ENCODE measurements around the gene NME3.

The NME3 gene

DNA sequence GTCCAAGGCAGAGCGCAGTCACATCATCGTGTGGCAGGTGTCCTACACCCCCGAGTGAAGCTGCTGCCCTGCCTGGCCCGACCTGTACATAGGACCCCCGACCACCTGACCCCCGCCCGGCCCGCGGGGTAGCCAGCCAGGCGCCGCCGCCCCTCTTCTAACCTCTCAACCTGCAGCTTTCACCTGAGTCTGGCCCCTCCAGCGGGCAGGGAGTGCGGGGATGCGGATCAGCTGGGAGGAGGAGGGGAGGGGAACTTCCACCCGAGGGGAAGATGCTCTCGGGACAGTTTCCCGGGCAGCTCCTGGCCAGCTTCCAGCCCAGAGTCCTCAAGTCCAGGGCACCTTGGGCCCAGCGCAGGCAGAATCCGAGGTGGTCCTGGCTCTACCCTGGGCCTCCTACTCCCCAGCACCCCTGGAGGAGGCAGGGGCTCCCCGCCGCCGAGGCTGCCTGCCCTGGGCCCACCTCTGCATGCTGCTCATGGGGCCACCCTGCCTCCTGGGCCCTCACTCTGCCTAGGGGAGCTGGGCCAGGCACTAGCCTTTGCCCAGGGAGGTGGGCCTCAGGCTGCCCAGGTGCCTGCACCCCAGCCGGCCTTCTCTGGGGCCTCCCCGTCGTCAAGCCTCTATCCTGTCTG lies 2.5 kb downstream of the NME3 start:
- no peak for DNase-seq (ENCODE audit: low read depth)

DNA sequence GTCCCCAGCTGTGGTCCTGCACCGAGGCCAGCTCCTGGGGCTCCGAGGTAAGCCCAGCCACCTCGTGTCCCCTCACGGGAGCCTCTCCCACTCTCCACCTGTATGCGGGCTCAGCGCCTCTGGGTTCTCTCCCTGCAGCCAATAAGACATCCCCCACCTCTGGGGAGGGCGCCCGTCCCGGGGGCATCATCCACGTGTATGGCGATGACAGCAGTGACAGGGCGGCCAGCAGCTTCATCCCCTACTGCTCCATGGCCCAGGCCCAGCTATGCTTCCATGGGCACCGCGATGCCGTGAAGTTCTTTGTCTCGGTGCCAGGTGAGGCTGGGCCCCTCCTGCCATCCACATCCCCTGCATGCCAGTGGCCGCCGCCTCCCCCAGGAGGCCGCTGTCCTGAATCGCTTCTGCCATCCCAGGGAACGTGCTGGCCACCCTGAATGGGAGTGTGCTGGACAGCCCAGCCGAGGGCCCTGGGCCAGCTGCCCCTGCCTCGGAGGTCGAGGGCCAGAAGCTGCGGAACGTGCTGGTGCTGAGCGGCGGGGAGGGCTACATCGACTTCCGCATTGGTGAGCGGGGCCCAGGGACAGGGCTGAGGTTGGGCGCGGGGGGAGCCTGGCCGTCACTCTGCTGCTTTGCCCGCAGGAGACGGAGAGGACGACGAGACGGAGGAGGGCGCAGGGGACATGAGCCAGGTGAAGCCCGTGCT lies 3.1 kb downstream of the NME3 start:
- DNase-seq (ENCODE audit: low read depth) = no peak

DNA sequence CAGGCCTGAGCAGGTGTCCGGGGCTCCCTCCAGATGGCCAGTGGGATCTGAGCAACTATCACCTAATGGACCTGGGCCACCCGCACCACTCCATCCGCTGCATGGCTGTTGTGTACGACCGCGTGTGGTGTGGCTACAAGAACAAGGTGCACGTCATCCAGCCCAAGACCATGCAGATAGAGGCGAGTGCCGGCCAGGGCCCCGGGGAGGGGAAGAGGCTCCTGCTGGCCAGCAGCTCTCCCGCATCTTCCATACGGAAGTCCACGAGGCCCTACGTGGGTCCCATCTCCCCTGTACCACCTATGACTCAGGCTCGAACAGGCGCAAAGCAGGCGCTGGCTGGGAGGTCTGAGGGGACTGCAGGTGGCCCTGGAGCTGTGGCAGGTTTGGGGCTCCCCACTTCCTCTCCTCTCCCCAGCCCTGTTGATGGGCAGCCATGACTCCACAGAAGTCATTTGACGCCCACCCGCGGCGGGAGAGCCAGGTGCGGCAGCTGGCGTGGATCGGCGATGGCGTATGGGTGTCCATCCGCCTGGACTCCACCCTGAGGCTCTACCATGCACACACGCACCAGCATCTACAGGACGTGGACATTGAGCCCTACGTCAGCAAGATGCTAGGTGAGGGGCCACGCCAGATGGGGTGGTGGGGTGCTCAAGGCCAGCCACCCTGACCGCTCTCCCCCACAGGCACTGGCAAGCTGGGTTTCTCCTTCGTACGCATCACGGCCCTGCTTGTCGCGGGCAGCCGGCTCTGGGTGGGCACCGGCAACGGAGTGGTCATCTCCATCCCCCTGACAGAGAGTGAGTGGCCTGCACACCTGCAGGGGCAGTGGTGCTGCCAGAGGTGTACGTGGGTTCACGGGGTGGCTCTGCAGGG lies 4.0 kb downstream of the NME3 start:
- DNase-seq (ENCODE audit: low read depth) = no peak

DNA sequence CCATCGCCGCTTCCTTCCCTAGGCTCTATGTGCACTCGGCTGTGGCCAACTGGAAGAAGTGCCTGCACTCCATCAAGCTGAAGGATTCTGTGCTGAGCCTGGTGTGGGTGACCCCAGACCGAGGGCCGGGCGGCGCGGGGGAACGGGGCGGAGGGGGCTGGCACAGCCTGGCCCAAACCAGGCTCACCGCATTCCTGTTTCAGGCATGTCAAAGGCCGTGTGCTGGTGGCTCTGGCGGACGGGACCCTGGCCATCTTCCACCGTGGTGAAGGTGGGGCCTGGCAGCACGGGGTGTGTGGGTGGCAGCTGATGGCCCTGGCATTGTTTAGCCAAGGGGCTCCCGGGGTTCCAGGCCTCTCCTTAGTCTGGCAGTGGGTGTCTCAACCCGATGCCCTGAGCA lies 4.6 kb downstream of the NME3 start:
- DNase-seq (ENCODE audit: low read depth) = no peak

DNA sequence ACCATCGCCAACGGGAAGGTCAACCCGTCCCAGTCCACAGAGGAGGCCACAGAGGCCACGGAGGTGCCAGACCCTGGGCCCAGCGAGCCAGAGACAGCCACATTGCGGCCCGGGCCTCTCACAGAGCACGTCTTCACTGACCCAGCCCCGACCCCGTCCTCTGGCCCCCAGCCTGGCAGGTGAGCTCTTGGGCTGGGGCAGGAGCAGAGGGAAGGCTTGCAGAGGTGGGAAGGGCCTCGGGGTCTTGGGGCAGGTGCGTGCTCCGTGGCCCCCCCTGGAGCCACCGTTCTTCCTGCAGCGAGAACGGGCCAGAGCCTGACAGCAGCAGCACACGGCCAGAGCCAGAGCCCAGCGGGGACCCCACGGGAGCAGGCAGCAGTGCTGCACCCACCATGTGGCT lies 5.1 kb downstream of the NME3 start:
- no peak for DNase-seq (ENCODE audit: low read depth)

DNA sequence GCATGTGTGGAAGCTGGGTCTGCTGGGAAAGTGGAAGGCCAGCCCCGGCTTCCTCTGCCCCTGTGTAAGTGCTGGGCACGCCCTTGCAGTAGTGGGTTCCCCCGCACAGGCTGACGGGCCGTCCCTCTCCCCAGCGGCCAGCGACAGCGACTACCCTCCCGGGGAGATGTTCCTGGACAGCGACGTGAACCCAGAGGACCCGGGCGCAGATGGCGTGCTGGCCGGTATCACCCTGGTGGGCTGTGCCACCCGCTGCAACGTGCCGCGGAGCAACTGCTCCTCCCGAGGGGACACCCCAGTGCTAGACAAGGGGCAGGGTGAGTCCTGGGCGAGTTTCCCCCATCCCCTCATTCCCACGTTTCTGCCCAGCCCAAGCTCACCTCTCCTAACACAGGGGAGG lies 5.5 kb downstream of the NME3 start:
- DNase-seq (ENCODE audit: low read depth) = no peak

DNA sequence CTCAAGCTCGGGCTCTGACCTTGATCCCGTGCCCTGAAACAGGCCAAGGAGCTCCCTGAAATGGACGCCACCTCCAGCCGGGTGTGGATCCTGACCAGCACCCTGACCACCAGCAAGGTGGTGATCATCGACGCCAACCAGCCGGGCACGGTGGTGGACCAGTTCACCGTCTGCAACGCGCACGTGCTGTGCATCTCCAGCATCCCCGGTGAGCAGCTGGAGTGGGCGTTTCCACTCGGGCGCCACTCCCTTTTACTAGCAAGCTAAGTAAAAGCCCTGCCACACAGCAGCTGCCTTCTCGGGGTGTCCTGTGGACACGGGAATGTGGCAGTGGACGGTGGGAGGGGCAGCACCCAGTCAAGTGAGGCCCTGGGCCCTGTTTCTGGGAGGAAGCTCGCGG lies 6.4 kb downstream of the NME3 start:
- no peak for DNase-seq (ENCODE audit: low read depth)

DNA sequence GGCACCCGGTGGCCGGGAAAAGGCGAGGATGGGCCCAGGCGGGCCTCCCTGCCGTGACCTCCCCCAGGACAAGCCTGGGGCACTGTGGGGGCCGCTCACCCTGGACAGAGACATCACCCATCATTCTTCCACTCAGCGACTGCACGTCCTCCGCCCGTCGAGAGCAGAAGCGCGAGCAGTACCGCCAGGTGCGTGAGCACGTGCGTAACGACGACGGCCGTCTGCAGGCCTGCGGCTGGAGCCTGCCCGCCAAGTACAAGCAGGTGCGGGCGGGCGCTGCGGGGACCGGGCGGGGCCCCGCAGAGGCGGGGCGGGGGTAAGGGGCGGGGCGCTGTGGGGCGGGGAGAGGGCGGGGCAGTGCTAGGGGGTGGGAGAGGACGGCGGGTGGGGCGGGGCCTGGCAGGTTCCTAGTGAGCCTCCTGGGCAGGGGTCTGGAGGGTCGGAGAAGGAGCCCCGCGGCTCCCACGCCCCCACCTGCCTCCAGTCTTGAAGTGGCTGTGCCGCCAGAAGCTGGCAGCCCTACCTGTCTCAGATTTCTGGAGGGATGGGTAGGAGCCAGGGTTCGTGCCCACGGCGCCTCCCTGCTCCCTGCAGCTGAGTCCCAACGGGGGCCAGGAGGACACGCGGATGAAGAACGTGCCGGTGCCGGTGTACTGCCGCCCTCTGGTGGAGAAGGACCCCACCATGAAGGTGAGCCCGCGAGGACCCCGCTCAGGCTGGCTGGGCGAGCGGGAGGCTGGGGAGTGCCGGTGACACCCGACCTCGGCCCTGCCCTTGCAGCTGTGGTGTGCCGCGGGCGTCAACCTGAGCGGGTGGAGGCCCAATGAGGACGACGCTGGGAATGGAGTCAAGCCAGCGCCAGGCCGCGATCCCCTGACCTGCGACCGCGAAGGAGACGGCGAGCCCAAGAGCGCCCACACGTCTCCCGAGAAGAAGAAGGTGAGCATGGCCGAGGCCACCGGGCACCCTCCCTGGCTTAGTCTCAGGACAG lies 7.5 kb downstream of the NME3 start:
- DNase-seq (ENCODE audit: low read depth) = no peak

DNA sequence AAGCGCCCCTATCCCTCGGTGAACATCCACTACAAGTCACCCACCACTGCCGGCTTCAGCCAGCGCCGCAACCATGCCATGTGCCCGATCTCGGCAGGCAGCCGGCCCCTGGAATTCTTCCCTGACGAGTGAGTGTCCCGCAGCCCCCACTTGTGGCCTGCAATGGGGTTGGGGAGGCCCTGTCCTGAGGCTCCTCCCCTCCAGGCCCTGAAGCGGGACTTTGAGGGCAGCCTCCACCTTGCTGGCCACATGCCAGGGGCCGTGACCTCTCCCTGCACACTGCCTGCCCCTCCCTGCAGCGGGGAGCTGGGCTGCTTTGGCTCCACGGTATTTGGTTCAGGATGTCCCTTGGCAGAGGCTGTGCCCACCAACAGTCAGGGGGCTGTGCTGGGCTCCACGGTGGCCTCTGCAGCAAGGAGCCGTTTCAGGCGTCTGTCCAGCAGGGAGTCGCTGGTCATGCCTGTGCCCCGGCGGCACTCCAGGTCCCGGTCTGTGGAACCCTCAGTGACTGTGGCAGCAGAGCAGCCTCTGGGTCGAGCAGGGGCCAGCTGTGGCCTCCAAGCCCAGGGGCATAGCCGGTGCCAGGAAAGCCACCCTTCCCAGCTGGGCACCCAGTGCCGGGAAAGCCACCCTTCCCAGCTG lies 8.3 kb downstream of the NME3 start:
- no peak for DNase-seq (ENCODE audit: low read depth)

DNA sequence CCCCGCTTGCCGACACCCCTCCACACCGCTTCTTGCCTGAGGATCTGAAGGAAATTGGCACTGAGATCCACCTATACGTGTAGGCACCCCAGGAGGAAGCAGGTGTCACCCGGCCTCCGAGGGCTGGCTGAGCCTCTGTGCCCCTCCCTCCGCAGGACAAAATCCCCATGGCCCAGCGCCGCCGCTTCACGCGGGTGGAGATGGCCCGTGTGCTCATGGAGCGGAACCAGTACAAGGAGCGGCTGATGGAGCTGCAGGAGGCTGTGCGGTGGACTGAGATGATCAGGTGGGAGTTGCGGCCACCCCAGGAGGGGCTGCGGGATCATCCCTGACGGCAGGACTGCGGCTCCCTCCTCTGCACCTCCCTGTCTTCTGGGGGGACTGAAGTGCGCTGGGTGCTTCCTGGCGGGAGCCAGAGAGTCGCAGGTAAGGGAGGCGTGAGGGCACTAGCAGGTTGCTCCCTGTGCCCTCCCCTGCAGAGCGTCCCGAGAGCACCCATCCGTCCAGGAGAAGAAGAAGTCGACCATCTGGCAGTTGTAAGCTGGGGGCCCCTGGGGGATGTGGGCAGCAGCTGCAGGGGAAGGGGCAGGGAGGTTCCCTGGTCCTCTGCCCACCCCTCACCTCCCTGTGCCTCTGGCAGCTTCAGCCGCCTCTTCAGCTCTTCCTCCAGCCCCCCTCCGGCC lies 9.0 kb downstream of the NME3 start:
- DNase-seq (ENCODE audit: low read depth) = no peak

DNA sequence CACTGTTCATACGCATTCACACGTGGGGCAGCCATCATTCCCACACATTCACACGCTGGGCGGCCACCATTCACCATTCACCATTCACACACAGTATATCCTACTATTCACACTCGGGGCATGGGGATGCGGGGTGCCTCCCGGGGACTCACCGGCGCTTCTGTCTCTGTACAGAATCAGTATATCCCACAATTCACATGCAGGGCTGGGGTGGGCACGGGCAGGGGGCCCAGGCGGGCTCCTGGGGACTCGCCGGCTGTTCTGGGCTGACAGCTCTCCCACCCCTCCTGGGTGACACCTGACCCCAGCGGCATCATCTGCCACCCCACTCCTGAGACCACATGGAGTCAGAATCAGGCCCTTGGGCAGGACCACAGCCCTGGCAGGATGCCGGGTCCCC lies 9.6 kb downstream of the NME3 start:
- DNase-seq (ENCODE audit: low read depth) = no peak

DNA sequence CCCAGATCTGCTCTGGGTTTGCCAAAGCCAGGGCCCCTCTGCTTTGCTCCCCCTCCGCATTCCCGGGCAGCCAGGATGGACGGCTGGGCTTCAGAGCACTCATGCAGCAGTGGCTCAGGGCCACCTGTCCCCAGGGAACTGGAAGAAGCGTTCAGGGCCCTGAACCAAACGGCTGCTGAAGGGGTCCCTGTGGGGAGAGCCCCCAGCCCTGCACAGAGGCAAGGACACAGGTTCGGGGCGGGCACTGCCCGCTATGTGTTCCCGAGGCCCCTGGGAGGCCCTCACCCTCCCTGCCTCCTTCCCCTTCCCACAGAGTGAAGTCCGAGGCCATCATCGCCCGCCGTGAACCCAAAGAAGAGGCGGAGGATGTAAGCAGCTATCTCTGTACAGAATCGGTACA lies 10.4 kb downstream of the NME3 start:
- DNase-seq (ENCODE audit: low read depth) = no peak

DNA sequence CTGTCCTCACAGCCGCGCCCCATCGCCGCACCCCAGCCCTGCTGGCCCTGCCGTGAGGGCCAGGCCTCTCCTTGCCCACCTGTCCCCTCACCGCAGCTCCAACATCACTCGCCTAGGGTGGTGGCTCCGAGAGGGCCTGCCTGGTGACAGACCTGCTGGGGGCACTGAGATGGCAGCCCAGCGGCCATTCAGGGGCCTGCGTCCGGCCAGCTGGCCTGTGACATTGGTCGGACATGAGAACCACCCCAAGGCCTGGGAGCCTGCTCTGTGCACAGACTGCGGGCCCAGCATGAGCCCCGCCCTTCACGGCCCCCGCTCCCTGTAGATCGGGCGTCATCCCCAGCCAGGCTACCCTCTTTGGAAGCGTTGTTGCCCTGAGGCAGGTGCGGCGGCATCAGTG lies 11.8 kb downstream of the NME3 start:
- DNase-seq (ENCODE audit: low read depth) = no peak

DNA sequence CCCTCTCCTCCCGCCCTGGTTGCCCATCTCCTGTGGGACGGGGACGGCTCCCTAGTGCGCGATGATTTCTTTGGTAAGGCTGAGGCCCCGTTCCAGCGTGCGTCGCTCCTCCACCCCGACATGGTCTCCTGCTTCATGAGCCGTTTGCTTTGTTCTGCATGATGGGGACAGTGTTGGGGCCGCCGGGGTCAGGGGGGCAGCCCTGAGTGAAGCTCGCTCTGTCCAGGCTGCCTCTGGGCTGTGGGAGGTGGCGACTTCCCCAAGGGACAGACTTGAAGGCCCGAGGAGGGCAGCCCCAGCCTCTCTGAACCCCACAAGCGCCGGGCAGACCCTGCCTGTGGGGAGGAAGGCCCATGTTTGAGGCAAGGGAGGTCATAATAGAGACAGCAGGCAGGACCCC lies 12.4 kb downstream of the NME3 start:
- no peak for DNase-seq (ENCODE audit: low read depth)

DNA sequence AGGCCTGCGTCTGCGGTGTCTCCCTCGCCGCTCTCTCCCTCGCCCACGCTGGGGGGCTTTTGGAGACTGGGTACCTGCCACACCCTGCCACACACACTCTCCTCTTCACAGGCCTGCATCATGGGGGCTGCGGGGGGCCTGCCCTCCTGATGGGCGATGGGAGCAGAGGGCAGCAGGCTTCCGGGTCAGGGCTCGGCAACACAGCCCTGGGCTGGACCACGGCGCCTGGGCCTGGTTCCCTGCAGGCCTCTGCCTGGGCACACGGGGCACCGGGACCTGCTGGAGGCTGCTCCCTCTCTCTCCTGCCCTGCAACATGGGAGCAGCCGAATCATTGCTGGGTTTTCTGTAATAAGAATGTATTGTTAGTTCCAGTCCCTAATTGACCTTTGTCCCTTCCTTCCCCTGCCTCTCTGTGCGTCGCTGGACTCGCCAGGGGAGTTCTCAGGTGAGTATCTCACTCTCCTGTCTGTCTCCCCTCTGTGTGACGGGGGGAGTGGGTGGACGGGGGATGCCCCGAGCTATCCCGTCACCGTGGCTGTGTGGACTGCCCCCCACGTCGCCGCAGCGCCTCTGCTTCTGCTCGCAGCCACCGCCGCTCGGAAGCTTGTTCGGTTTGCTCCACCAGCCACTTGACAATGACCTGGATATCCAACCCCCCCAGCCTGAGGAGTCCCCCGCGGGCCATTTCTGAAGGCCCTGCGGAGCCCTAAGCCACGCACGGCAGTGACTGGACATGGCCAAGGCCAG lies 13.5 kb downstream of the NME3 start:
- no peak for DNase-seq (ENCODE audit: low read depth)

DNA sequence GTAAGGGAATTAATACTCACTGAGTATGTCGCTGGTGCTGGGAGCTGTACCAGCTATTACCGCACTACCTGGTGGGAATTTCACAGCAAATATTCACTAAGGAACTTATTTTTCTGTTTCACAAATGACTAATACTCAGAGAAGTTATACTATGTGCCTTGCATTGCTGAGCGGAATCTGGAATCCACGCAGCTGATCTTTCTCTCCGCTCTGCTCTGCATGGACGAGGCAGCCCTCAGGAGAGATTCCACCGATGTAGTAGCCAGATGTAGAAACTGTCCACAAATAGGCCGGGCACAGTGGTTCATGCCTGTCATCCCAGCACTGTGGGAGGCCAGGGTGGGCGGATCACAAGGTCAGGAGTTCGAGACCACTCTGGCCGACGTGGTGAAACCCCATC lies 17.1 kb downstream of the NME3 start:
- no peak for DNase-seq (ENCODE audit: low read depth)

DNA sequence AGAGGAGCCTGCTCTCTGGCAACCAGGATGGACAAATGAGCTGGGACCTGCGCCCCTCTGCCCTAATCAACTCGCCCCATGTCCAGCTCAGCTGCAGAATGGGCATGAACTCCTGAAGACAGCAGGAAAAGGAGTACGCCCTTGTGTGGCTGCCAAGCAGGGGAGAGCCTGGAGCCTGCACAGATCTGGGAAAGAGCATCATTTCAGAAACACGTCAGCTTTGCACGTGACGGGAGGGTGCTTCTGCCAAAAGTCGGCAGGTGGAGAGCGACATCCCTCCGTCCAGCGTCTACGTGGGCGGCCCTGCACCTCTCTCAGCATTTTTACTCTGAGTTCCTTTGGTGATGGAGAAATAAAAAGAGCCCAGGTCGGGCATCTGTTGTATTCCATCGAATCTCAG lies 18.5 kb downstream of the NME3 start:
- DNase-seq (ENCODE audit: low read depth) = no peak

DNA sequence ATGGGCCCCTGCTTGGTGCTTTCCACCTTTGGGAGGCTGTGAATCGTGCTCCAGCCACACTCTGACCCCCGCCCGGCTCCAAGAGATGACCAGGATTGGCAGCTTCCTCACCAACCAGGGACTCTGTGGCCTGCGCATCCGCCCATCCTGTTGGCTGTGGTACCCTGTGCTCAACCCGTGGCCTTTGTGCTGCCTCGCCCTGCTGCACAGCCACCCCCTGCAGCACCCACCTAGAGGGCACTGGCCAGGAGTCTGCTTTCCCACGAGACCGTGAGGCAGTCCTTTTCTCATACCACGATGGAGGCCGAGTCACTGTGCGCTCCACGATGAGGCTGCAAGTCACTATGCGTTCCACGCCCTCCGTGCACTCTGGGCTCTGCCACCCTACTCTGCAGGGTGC lies 19.4 kb downstream of the NME3 start:
- DNase-seq (ENCODE audit: low read depth) = no peak

DNA sequence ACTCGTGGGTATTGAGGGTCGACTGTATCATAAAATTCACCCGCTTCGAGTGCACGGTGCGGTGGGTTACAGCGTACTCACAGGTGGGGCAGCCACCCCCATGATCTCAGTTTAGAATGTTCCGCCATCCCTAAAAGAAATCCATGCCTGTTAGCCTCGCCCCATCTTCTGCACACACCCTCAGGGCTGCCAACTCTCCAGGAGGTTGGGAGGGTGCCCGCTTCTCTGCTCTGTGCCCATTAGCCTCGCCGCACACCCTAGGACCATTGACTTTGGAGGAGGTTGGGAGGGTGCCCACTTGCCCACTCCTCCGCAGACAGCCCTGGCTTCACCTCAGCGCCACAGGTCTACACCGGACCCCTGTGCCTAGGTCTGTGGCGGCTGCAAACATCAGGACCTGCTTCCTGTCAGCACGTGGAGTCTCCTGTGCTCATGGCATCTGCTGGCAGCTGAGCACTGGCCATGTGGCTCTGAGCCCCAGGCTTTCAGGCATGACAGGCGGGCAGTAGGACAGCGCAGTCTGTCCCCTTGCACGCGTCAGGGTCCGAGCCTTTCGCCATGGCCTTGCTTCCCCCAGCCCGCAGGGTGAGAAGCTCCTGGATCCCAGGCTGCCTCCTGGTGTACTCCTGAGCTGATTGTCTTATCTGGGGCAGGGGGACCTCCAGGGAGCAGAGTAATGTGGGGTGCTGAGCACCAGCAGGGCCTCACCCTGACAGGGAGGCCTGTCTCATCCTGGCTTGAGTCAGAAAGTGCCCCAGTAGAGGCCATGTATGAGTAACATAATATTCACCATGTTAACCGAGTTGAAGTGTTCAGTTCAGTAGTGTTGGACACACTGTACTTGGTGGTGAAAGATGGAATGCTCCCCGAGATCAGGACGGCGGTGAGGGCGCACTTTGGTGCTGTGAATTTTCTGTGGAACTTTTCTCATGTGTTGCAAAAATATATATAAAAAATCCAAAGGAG lies 21.9 kb downstream of the NME3 start:
- no peak for DNase-seq (ENCODE audit: low read depth)

Measured in stromal cell of bone marrow (primary cell).